Activated naive CD4-positive, alpha-beta T cell (primary cell): ENCODE data around the gene MRPL53.

ENCODE experiments used
- DNase-seq, 4 experiments: peaks; one replicate each; lab custom pipeline; 2025; lab: John Stamatoyannopoulos, UW

Gene MRPL53

DNA sequence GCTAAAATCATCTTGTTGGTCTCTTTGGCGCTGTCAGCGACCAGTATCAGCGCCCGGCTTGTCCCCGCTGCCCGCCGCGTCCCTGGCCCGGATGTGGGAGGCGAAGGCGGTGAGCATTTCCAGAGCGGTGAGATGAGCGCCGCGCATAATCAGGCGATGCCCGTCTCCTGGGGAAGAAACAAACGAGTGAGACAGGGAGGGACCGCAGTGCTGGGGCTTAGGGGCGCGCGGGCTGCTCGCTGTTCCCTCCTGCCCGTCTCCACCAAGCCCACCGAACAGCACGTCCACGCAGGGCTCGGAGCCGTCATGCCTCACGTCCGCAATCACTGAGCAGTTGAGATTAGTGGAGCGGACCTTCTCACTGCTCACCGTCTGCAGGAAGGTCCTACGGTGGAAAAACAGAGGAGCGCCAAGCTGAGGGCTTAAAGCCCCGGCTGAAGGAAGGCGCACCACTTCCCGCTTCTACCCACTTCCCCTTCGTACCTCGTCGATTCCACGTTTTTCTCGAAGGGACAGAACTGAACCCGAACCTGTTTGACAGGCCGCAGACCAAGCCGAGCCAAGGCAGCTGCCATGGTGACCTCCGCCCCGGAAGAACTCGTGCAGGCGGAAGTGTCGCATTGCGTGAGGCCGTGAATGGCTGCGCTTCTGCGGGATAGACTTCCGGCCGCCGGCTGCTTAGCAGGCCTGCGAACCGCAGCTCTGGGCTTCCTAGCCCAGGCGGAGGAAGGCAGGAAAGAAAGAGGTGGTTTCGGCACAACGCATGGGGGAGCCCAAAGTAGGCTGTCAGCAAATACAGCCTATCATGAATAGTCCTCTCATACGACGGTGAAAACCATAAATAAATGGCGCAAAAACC, at the start of gene MRPL53:
Gene MRPL53 (minus strand): TSS at position 595 of the 859 bp plus-strand sequence. CDS start 20 bp downstream, at position 575.
- peak; percentile 85 to 97 (median 95) for DNase-seq

DNA sequence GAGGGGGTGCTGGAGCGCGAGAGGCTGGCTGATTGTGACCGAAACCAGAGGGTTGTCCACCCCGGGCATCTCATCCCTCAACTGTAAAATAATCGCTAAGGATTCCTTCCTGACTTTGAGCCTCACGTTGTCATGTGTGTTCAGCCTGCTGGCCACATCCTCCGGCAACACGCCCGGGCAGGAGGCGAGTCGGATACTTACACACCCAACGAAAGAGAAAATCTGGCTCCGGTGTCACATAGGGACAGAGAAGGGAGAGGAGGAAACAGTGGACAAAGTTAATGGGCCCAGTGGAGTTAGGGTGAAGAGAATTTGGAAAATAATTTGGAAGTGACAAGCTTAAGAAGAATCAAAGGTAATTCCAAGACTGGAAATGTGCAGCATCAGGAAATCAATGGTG, 44.2 kb upstream of the MRPL53 start:
- DNase-seq, result no peak

DNA sequence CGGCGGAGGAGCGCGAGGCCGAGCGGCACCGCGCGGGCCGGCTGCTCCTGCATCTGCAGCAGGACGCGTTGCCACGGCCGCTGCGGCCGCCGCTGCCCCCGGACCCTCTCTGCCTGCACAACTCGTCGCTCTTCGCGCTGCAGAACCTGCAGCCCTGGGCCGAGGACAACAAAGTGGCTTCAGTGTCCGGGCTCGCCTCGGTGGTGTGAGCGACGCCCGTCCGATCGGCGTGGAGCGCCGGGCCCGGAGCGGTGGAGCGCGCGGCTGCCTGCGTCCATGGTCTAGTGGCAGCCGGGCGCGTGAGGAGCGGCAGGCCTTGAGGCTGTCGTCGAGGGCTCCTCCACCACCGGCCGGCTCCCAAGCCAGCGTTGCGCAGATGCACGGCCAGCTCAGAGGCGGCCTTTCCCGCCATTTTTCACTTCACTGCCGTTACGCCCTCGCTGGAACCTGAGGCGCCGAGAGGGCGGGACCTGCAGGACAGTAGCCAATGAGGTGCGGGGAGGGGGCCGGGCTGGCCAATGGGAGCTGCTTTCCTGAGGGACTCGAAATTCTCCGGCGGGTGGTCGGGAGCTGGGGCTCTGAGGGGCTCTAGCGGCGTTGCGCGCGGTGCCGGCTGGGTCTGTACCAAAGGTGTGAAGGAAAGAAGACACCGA, 43.6 kb upstream of the MRPL53 start:
- peak in 3 of 4 experiments; percentile 22 to 65 (median 40) for DNase-seq

DNA sequence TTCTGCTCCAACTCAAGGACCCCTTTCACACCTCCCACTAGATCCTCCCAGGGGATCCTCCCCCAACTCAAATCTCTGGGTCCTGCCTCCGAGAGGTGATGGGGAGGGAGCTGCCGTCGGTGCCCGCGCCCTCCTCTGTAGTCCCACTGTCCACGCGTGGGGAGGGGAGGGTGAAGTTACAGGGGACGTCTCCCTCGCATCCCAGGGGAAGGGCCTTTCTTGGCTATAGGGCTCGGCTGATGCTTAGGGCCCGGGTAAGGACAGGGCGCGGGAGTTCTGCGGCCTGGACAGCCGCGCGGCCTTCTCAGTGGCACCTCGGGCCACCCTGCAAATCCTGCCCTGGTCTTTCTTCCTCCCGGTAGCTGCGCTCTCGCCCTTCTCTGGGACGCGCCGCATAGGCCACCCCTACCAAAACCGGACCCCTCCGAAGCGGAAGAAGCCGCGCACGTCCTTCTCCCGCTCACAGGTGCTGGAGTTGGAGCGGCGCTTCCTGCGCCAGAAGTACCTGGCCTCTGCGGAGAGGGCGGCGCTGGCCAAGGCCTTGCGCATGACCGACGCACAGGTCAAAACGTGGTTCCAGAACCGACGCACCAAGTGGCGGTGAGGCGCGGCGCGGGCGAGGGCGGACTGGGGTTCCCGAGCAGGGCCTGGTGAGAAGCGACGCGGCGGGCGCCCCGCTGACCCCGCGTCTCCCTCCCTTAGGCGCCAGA, 42.9 kb upstream of the MRPL53 start:
- no peak for DNase-seq

DNA sequence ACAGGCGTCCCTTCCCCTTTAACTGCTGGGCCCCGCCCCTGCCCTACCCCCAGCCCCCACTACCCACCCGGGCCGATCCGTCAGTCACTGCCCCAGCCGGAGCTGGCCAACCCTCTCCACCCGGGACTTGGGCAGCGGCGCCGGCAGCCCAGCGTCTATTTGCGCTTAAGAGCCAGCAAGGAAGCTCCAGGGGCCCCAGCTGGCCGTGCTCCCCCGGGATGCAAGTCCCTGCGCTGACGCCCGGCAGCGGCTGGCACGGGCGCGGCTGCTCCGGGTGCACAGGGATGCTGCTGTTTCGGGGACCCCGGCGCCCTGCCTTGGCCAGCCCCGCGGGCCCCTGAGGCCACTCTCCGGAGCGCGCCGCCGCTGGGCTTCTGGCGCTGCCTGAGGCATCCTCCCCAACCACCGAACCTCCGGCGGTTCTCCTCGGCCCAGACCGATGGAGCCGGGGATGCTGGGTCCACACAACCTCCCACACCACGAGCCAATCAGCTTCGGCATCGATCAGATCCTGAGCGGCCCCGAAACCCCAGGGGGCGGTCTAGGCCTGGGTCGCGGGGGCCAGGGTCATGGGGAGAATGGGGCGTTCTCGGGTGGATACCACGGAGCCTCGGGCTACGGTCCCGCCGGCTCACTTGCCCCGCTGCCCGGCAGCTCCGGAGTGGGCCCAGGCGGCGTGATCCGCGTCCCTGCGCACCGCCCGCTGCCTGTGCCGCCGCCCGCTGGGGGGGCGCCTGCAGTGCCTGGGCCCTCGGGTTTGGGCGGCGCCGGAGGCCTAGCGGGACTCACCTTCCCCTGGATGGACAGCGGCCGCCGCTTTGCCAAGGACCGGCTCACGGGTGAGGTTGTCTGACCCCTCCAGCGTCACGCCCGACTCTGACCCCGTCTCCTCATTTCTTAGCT, 42.1 kb upstream of the MRPL53 start, which contains the start of gene TLX2:
Gene TLX2 (plus strand): TSS at position 83 of the 903 bp plus-strand sequence. CDS start 357 bp downstream, at position 440.
- DNase-seq, result no peak

DNA sequence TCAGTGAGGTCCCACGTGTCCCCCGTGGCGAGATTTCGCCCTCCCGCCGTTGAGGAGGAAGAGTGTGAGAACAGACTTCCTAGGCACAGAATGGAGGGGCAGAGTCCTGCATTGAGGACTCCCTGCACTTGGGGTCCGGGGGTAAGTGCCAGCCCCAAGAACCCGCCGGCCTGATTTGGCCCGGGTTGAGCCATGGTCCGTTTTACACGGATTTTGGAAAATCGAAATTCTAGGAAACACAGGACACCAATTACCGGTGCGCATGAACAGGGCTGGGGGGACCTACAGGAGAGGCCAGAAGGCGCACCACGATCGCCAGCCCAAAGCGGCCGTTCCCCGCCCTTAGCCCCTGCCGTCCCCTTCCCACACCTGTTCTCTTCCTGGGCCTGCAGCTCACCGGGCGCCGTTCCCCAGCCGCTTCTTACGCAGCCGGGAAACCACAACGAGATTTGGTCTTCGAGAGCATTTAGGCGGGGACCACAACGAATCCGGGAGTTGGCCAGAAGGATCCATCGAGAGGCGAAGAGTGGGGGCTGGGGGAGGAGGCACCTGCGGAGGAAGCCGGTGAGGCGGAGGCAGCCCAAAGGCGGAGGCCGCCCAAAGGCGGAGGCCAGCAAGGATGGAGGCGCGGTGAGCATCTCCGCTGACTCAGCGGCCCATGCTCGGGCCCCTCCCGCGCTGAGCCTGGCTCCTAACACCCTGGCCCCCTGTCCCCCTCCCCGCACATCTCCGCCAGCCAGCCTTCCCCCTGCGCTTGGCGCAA, 41.3 kb upstream of the MRPL53 start:
- peak in 1 of 4 experiments; percentile 13 for DNase-seq

DNA sequence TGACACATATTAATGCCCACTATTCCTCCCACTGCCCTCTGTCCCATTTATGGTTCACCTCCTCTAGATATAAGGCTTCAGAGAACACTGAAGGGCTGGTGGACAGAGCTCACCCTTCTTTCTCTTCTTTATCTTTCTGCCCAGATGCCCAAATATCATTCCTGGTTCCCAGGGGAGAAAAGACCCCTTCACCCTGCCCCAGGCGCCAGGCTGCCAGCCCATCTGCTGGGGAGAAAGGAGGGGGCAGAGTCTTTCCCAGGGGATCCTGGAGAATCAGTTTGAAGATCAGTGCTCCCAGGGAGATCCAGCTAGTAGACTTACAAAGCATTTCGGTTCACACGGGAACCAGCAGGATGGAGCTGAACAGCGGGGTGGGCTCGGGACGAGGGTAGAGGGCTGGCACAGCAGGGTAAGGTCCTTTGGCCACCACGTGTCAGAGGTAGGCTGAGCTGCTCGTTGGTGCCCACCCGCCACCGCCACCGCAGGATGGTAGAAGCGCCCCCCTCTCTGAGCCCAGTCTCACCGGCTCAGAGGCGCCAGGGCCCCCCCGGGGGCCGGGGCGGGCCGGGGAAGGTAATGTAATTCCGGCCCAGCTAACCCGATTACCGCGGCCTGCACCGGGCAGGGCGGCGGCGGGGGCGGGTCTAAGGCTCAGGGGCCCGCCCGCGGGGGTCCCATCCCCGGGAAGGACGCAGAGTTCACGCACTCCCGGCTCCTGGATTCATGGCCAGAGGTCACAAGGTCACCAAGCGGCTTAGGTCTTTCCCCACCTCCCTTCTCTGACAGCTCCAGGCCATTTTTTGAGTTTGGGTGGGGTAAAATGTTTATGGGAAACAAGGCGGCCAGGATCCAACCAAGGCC, 40.5 kb upstream of the MRPL53 start:
- no peak for DNase-seq

DNA sequence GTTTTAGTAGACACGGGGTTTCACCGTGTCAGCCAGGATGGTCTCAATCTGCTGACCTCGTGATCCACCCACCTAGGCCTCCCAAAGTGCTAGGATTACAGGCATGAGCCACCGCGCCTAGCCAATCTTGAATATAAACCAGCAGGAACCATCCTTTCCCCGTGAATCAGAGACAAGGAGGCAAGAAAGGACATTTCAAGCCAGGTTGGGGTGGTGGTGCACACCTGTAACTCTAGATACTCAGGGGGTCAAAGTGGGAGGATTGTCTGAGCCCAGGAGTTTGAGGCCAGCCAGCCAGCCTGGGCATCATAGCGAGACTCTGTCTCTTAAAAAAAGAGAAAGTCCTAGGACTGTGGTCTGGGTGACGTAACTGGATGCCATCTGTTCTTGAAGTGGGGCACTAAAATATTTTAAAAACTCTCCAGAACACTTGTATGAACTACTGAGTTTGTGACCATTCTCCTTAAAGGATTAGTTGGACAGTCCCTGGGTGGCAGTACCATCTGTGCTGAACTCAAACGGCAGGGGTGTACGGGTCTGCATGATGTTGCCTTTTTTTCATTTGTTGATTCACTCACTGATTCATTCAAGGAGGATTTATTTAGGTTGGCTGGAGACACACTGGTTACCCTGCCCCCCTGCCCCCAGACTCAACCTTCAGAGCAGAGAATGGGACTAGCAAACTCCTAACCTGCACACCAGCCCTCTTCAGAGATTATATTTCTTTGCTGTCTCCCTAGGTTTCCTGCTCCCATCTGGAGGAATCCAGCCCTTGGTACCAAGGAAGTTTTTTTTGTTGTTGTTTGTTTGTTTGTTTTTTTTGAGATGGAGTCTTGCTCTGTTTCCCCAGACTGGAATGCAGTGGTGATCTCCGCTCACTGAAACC, 38.9 kb upstream of the MRPL53 start:
- no peak for DNase-seq

DNA sequence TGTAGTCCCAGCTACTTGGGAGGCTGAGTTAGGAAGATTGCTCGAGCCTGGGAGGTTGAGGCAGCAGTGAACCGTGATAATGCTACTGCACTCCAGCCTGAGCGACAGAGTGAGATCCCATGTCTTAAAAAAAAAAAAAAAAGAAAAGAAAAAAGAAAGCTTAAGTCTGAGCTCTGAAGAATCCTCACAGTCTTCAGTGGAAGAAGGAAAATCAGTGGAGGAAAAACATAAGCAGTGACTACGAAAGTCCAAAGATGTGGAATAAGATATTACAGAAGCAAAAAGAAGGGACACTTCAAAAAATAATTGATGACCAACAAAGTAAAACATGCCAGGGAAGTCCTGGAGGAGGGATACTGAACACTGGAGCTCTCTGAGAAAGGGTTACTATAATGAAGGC, 37.8 kb upstream of the MRPL53 start:
- DNase-seq, result no peak

DNA sequence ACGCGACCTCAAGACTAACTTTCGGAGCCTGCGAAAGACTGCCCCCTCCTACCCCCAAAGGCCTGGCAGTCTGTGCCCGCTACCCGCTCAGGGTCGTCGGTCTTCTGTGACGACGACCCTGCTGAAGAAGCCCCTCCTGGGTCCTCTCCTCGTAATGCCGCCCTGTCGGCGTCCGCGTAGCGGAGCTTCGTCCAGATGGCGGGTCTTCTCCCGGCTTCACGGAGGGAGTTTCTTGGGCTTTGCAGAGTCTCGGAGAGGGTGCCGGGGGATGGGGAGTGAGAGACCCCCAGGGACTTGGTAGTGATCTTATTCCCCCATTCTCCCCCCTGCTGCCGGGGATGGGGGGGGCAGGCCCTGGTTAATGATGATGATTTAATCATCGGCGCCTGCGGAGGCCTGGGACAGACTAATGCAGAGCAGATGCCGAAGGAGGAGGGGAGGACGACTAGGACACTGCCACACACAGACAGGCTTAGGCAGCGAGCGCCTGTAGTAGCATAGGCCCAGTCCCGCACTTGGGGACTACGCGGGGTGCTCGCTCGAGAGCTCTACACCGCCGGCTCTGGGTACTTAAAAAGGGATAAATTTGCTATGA, 35.5 kb upstream of the MRPL53 start:
- DNase-seq, result no peak

DNA sequence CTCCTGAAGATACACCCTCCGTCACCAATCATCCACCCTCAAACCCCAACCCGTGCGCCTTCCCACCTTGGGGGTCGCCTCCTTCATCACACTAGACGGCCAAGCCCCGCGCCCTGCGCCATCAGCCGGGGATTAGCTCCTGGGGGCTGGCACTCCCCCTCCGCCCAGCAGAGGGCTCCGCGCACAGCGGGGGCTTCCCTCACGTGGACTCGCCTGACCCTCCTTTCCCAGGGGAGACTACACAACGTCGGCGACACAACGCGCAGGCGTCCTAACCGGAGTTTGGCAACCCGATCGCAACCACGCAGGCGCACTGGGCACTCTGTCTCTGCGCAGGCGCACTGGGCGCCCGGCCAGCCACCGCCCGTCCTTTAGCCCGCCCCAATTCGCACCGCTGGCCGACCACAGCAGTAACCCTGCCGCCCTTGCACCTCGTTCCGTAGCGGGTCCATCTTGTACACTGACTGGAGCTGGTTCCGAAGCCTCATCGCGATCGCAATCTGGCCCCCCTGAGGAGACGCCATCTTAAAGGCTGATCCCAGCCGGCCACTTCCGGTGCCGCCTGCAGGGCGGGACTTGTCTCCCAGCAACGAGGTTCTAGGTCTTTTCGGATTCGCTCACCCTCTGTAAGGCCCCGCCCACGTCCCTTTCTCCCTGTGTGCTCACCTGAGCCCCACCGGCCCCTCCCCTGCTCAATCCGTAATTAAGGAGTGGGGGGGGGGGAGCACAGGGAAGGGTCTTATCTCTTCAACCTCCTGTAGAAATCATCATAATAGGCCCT, 34.9 kb upstream of the MRPL53 start, which contains the start of gene PCGF1:
Gene PCGF1 (minus strand): TSS at position 551 of the 781 bp plus-strand sequence. CDS start 27 bp downstream, at position 524.
- DNase-seq, result peak; percentile 94 to 99 (median 98)

DNA sequence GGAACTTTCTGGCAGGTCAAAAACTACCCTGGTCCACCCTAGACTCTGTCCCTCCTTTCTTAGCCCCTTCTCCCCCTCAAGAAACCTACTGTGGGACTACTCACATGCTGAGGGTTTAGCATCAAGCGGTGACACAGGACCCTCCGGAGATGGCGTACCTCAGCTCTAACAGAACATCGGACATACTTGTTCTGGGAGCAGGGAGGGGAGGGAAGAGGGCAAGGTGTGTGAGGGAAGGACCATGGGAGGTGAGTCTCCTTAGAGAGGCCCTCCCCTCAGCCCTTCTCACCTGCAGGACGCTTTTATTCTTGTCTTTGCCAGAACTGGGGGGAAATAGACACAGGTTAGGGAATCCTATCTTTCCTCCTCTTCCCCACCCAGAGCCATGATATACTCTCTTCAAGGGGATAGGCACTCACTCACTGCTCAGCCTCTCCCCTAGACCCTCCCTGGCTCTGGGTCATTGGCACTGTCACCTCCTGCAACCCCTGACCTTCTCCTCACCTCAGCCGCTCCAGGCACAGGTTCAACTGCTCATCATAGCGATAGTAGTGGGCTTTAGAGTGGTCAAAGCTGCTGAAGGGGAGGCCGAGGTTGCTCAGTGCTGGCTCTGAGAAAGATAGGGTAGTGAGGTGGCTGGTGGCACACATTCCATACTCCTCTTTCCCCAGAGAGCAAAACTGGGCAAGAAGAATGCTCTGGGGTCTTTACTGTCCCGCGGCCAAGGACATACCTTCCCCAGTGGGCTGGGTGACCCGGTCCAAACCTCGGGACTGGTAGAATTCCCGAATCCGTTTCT, 33.2 kb upstream of the MRPL53 start:
- DNase-seq, result no peak

DNA sequence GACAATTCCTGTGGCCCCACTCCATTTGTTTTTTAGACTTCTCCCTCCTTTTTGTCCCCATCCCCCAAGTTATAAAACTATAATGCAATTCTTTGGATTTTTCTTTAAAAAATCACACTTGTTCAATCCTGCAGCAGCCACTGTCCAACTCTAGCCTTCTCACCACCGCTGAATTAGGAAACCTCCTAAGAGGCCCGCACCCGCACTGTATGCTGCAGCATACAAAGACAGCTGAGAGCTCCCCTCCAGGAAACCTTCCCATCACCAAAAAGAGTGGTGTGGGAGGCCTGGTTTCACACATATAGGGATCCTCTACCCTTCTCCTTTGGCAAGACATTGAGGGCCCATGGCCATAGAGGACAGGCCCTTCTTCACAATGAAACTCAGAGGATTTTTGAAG, 32.1 kb upstream of the MRPL53 start:
- DNase-seq, result no peak

DNA sequence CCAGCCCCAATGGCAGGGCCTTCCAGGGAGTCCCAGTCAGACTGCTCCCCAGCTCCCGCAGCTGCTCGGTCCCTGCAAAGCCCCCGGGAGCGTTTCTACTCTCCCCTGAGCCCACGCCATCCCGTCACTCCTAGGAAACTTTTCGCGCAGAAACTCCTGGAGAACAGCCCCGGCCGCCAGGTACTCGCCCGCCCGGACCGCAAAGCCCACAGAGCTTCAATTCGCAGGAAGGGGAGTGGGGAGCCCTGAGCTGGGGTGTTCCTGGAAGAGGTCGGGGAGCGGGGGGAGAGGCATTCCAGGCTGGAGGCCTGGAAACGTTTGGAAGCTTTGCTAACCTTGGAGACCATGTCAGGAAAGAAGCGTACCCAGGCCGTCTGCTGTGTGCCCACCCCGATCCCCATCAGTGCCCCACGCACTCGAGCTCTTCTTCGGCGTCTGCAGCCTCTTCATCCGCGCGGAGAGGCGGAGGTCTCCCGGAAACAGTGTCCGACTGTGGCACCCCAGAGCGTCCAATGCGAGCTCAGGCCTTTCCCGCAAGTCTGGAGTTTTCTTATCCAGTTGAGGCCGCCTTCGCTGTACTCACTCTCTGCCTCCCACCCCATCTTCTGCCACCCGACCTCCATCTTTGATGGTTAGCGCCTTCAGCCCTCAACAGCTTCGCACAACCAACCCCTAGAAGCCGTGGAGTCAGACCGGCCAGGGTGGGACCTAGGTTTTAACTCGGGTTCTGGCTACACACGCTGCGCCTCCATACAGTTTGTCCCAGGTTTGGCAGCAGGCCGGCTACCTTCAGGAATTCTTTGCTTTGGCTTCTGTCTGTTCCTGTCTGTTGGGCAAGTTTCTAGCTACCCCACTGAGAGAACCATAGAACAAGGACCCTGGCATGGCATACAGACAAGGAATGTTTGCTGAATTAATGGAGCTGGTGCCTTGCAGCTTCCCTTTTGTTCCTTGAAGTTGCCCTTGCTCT, 31.3 kb upstream of the MRPL53 start:
- DNase-seq, result no peak
